ENCODE measurements around the gene ARL5B.

The ARL5B gene

DNA sequence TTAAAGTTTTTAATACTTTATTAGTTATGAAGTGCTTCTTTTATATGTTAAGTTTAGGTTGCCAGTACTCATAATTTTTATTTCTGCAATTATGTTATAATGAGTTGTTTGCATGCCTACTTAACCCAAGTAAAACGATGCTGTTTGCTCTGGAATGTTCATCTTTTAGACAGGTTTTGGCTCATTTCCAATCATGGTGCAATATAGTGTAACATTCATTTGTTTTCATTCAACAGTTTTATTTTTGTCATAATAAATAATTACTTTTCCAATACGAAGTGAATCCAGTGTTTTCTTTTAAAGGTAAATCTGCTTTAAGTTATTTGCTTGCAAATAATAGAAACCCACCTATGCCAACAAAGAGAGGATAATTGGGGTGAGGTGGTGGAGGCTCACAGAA, 22.1 kb downstream of the ARL5B start:
- Histone ChIP-seq H3K9ac (ENCODE audit: low read depth, low read length) (no peak overlapping the region), H3K9me3 (ENCODE audit: control insufficient read depth, insufficient read depth, low read length) (no peaks in the 10 kb centered on the region), H3K27ac (ENCODE audit: low read depth, low read length) (no peak overlapping the region), H3K4me3 (ENCODE audit: low read depth, low read length) (no peak overlapping the region), H3K27me3 (ENCODE audit: control insufficient read depth, insufficient read depth, low read length) (no peaks in the 10 kb centered on the region), H3K4me1 (ENCODE audit: control insufficient read depth, insufficient read depth, low read length) (no peaks in the 10 kb centered on the region), H3K36me3 (ENCODE audit: control insufficient read depth, insufficient read depth, low read length) (peaks cover 24% of the 10 kb centered on the region)

DNA sequence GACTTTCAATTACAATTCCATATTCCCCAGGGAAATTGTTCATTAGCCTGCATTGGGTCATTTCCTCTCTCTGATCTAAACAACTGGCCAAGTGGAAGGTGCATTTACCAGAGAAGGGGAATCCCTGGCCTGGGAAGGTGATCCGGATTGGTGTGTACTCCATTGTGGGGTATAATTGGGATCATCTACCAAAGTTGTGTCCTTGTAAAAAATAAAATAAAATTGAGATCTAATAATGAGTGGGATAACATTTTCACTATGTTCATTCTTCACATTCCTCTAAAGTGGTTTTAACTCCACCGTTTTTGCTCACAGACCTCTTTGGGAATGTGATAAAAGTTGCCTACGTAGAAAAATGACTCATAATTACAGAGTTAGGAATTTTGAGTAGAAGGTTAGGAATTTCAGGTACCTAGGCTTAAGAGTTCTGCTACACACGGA, 22.8 kb downstream of the ARL5B start:
- no peaks in the 10 kb centered on the region for H3K9me3 ChIP-seq (ENCODE audit: control insufficient read depth, insufficient read depth, low read length)
- H3K27ac ChIP-seq (ENCODE audit: low read depth, low read length): no peak overlapping the region
- H3K4me3 ChIP-seq (ENCODE audit: low read depth, low read length): no peak overlapping the region
- H3K4me1 ChIP-seq (ENCODE audit: control insufficient read depth, insufficient read depth, low read length): no peaks in the 10 kb centered on the region
- peaks cover 17% of the 10 kb centered on the region for H3K36me3 ChIP-seq (ENCODE audit: control insufficient read depth, insufficient read depth, low read length)
- no peaks in the 10 kb centered on the region for H3K27me3 ChIP-seq (ENCODE audit: control insufficient read depth, insufficient read depth, low read length)
- H3K9ac ChIP-seq (ENCODE audit: low read depth, low read length): no peak overlapping the region

DNA sequence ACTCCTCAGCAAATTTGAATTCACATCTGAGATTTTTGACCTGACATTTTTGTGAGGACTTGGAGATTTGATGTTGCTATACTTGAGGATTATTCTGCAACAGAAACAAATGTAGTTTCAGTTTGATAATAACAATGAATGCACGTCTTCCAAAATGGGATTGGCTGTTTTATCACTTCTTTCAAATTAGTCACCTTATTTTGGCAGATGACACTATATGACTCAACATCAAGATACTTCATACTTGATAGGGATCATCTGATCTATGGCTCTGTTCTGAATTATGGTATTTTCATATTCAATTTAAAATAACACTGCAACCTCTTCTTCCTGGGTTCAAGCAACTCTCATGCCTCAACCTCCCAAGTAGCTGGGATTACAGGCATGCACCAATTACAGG, 24.2 kb downstream of the ARL5B start:
- H3K9ac ChIP-seq (ENCODE audit: low read depth, low read length): no peak overlapping the region
- no peaks in the 10 kb centered on the region for H3K27me3 ChIP-seq (ENCODE audit: control insufficient read depth, insufficient read depth, low read length)
- H3K4me1 ChIP-seq (ENCODE audit: control insufficient read depth, insufficient read depth, low read length): no peaks in the 10 kb centered on the region

DNA sequence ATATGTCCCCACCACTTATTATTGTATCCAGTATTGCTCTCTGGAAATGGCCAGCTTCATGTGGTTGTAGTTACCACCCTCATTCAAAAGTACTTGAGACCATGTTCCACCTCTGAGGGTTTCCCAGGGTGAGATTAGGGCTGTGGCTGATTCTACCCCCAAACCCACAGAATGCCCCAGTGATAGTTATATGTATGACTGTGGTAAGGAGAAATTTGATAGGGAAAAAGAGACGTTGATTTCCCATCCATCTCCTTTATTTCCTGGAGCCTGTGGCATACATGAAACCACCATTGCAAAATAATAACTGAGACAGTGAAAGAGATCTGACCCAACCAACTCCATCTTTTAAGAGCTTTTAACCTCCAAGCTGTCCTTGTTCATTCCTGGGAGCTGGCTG, 25.2 kb downstream of the ARL5B start:
- no peaks in the 10 kb centered on the region for H3K9me3 ChIP-seq (ENCODE audit: control insufficient read depth, insufficient read depth, low read length)
- no peaks in the 10 kb centered on the region for H3K27me3 ChIP-seq (ENCODE audit: control insufficient read depth, insufficient read depth, low read length)
- H3K4me1 ChIP-seq (ENCODE audit: control insufficient read depth, insufficient read depth, low read length): no peaks in the 10 kb centered on the region
- no peak overlapping the region for H3K27ac ChIP-seq (ENCODE audit: low read depth, low read length)
- no peak overlapping the region for H3K4me3 ChIP-seq (ENCODE audit: low read depth, low read length)
- no peak overlapping the region for H3K9ac ChIP-seq (ENCODE audit: low read depth, low read length)
- H3K36me3 ChIP-seq (ENCODE audit: control insufficient read depth, insufficient read depth, low read length): no peaks in the 10 kb centered on the region; the same call in 1 of the 2 replicates

More for the DNA sequence above, 24.2 kb downstream of the ARL5B start:
- Histone ChIP-seq H3K36me3 (ENCODE audit: control insufficient read depth, insufficient read depth, low read length) (peaks cover 6% of the 10 kb centered on the region), H3K4me3 (ENCODE audit: low read depth, low read length) (no peak overlapping the region), H3K9me3 (ENCODE audit: control insufficient read depth, insufficient read depth, low read length) (no peaks in the 10 kb centered on the region), H3K27ac (ENCODE audit: low read depth, low read length) (no peak overlapping the region)

DNA sequence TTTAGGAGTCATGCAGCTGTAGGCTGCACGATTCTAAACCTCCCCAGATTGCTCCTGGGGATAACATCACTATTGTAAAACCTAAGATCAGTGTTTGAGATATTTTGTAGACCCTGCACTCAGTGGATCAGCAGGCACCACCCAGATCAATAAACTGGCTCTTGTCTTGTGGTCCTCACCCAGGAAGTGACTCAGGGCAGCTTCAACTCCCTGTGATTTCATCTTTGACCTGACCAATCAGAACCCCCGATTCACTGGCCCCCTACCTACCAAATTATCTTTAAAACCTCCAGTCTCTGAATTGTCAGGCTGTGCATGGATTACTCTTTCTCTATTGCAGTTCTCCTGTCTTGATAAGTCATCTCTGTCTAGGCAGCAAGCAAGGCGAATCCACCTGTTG, 25.7 kb downstream of the ARL5B start:
- Histone ChIP-seq H3K9ac (ENCODE audit: low read depth, low read length) (no peak overlapping the region), H3K9me3 (ENCODE audit: control insufficient read depth, insufficient read depth, low read length) (no peaks in the 10 kb centered on the region), H3K36me3 (ENCODE audit: control insufficient read depth, insufficient read depth, low read length) (no peaks in the 10 kb centered on the region; the same call in 1 of the 2 replicates), H3K27me3 (ENCODE audit: control insufficient read depth, insufficient read depth, low read length) (no peaks in the 10 kb centered on the region), H3K27ac (ENCODE audit: low read depth, low read length) (no peak overlapping the region), H3K4me3 (ENCODE audit: low read depth, low read length) (no peak overlapping the region), H3K4me1 (ENCODE audit: control insufficient read depth, insufficient read depth, low read length) (0 out of 2 replicates have a peak, but pooled peaks cover 2% of the 10 kb centered on the region)

DNA sequence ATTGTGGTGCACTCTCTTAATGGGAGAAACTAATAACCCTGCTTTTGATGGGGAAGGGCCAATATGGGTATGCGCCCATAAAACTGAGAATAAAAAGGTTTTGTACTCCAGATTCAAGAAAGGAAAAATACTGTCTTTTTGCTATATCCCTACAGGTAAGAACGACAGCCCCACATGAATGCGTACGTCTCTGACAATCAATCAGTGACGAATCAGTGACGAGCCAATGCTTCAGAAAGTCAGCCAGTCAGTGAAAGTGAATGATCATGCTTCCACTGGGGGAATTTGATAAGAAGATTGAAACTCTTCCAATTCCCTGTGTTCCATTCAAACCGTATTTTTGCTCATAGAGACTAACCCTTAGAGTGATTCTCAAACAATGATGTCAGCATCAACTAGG, 26.3 kb downstream of the ARL5B start:
- H3K36me3 ChIP-seq (ENCODE audit: control insufficient read depth, insufficient read depth, low read length): no peaks in the 10 kb centered on the region; the same call in 1 of the 2 replicates
- no peak overlapping the region for H3K9ac ChIP-seq (ENCODE audit: low read depth, low read length)
- H3K27ac ChIP-seq (ENCODE audit: low read depth, low read length): no peak overlapping the region
- H3K9me3 ChIP-seq (ENCODE audit: control insufficient read depth, insufficient read depth, low read length): no peaks in the 10 kb centered on the region
- H3K27me3 ChIP-seq (ENCODE audit: control insufficient read depth, insufficient read depth, low read length): no peaks in the 10 kb centered on the region
- 0 out of 2 replicates have a peak, but pooled peaks cover 2% of the 10 kb centered on the region for H3K4me1 ChIP-seq (ENCODE audit: control insufficient read depth, insufficient read depth, low read length)
- no peak overlapping the region for H3K4me3 ChIP-seq (ENCODE audit: low read depth, low read length)

DNA sequence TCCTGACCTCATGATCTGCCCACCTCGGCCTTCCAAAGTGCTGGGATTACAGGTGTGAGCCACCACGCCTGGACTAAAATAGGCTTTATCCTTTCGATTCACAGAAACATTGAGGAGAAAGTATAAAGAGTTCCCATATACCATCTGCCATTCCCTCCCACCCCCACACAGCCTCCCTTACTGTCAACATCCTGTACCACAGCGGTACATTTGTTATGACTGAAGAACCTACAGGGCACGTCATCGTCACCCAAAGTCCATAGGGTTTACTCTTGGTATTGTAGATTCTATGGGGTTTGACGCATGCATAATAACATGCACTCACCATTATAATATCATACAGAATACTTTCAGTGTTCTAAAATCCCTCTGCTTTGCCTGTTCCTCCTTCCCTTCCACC, 28.0 kb downstream of the ARL5B start:
- H3K9me3 ChIP-seq (ENCODE audit: control insufficient read depth, insufficient read depth, low read length): no peaks in the 10 kb centered on the region
- no peak overlapping the region for H3K27ac ChIP-seq (ENCODE audit: low read depth, low read length)
- no peaks in the 10 kb centered on the region for H3K27me3 ChIP-seq (ENCODE audit: control insufficient read depth, insufficient read depth, low read length)
- no peak overlapping the region for H3K9ac ChIP-seq (ENCODE audit: low read depth, low read length)
- no peak overlapping the region for H3K4me3 ChIP-seq (ENCODE audit: low read depth, low read length)
- H3K4me1 ChIP-seq (ENCODE audit: control insufficient read depth, insufficient read depth, low read length): 0 out of 2 replicates have a peak, but pooled peaks cover 2% of the 10 kb centered on the region
- no peaks in the 10 kb centered on the region for H3K36me3 ChIP-seq (ENCODE audit: control insufficient read depth, insufficient read depth, low read length)

DNA sequence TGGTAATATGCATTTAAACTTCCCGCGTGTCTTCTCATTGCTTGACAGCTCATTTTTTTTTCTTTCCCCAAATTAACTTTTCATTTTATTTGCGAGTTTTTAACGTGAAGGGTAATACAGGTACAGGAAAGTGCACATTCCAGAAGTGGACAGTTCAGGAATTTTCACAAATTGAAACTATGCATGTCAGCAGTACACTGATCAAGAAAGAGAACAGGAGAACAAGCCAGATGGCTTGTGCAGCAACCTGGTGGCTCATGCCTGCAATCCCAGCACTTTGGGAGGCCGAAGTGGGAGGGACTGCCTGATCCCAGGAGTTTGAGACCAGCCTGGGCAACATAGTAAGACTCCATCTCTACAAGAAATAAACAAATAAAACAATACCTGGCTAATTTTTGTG, 28.5 kb downstream of the ARL5B start:
- no peaks in the 10 kb centered on the region for H3K9me3 ChIP-seq (ENCODE audit: control insufficient read depth, insufficient read depth, low read length)
- H3K36me3 ChIP-seq (ENCODE audit: control insufficient read depth, insufficient read depth, low read length): no peaks in the 10 kb centered on the region

DNA sequence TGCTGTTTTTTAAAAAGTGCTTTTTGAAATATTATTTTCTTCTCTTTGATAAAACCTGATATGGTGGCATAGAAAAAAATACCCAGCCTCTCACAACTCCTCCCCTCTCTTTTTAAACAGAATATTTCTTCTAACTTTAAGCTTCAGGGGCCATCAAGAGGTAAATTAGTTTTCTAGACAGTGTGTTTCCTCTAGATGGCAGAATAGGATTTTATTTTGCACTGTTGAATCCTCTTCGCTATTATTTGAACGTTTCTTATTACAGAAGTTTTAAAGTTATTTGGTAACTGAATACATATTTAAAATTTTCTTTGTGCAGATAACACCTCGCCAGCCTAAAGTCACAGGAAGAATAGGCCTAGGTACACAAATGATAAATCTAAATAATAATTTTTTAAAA, 30.3 kb downstream of the ARL5B start:
- H3K4me1 ChIP-seq (ENCODE audit: control insufficient read depth, insufficient read depth, low read length): 0 out of 2 replicates have a peak, but pooled peaks cover 2% of the 10 kb centered on the region
- H3K9me3 ChIP-seq (ENCODE audit: control insufficient read depth, insufficient read depth, low read length): no peaks in the 10 kb centered on the region
- H3K36me3 ChIP-seq (ENCODE audit: control insufficient read depth, insufficient read depth, low read length): no peaks in the 10 kb centered on the region
- H3K27me3 ChIP-seq (ENCODE audit: control insufficient read depth, insufficient read depth, low read length): no peaks in the 10 kb centered on the region
- no peak overlapping the region for H3K9ac ChIP-seq (ENCODE audit: low read depth, low read length)
- H3K4me3 ChIP-seq (ENCODE audit: low read depth, low read length): no peak overlapping the region
- no peak overlapping the region for H3K27ac ChIP-seq (ENCODE audit: low read depth, low read length)

More for the DNA sequence above, 28.5 kb downstream of the ARL5B start:
- Histone ChIP-seq H3K4me1 (ENCODE audit: control insufficient read depth, insufficient read depth, low read length) (0 out of 2 replicates have a peak, but pooled peaks cover 2% of the 10 kb centered on the region), H3K27ac (ENCODE audit: low read depth, low read length) (no peak overlapping the region), H3K9ac (ENCODE audit: low read depth, low read length) (no peak overlapping the region), H3K27me3 (ENCODE audit: control insufficient read depth, insufficient read depth, low read length) (no peaks in the 10 kb centered on the region), H3K4me3 (ENCODE audit: low read depth, low read length) (no peak overlapping the region)

DNA sequence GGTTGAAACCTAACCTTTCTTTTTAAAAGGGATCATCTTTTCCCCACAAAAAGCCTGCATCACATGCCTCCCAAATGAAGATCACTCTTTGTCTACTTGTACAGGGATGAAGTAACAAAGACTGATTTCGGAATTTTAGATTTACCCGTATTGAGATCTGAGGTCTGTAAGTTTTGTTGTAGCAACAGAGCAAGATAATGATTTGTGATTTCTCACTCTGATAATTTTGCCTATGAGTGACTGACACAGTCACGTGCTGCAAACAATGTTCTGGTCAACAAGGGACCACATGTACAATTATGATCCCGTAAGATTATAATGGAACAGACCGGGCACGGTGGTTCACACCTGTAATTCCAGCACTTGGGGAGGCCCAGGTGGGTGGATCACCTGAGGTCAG, 31.3 kb downstream of the ARL5B start:
- Histone ChIP-seq H3K4me3 (ENCODE audit: low read depth, low read length) (no peak overlapping the region), H3K27me3 (ENCODE audit: control insufficient read depth, insufficient read depth, low read length) (no peaks in the 10 kb centered on the region), H3K27ac (ENCODE audit: low read depth, low read length) (no peak overlapping the region), H3K9ac (ENCODE audit: low read depth, low read length) (no peak overlapping the region), H3K36me3 (ENCODE audit: control insufficient read depth, insufficient read depth, low read length) (no peaks in the 10 kb centered on the region), H3K4me1 (ENCODE audit: control insufficient read depth, insufficient read depth, low read length) (0 out of 2 replicates have a peak, but pooled peaks cover 2% of the 10 kb centered on the region), H3K9me3 (ENCODE audit: control insufficient read depth, insufficient read depth, low read length) (no peaks in the 10 kb centered on the region)

DNA sequence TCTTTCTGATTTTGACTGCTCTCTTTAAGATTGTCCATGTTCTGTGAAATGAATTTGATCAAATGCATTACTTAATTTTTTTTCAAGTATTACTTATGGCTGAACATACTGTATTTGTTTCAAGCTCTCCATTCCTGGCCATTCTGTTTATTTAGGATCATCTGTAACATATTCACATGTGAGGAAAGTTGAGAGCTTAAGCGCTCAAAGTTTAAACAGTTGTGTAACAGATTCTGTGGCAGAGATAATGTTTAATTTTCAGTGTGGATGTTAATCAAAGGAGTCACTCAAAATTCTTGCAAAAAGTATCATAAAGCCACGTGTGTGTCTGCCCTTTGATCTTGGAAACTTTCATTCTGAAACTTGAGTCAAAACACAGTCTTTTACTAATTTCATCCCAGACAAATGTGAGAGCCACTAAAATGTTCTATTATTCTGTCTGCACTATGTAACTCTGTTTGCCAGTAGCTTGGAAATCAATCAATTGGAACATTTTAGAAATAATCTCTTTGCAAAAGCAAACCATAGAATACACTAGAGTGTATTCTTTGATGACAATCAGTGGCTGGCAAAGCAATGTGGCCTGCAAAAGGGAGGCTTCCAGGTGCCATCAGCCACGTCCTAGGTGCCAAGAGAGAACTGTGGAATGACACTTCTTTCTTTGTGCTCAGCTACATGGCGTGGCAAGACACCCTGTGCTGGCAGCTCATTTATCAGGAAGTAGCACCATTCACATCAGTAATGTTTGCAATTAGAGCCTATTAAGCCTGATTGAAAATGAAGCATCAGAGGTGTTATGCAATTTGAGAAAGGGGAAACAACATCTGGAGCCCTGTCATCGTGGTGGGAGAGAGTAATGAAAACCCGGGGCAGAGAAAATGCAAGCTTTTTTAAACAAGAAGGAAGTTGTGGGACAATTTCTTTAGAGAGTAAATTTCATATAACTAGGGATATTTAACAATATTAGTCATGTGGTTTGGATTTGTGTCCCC, 40.9 kb downstream of the ARL5B start:
- Histone ChIP-seq H3K36me3 (ENCODE audit: control insufficient read depth, insufficient read depth, low read length) (no peaks in the 10 kb centered on the region), H3K9me3 (ENCODE audit: control insufficient read depth, insufficient read depth, low read length) (no peaks in the 10 kb centered on the region; the same call in 1 of the 2 replicates), H3K4me3 (ENCODE audit: low read depth, low read length) (no peak overlapping the region), H3K27me3 (ENCODE audit: control insufficient read depth, insufficient read depth, low read length) (no peaks in the 10 kb centered on the region), H3K9ac (ENCODE audit: low read depth, low read length) (no peak overlapping the region), H3K27ac (ENCODE audit: low read depth, low read length) (no peak overlapping the region), H3K4me1 (ENCODE audit: control insufficient read depth, insufficient read depth, low read length) (no peaks in the 10 kb centered on the region)
